NCI-H1436 (cell line): ENCODE results near the gene VWA3A.
"Not testable (repeated sequence)": the region's sequence is repeated elsewhere in the genome, so short reads cannot be mapped to it uniquely, and the experiment has no call there.

Experiments used
- DNase-seq: peaks from one replicate; lab custom pipeline; 2025; lab: John Stamatoyannopoulos, UW

Gene VWA3A

DNA sequence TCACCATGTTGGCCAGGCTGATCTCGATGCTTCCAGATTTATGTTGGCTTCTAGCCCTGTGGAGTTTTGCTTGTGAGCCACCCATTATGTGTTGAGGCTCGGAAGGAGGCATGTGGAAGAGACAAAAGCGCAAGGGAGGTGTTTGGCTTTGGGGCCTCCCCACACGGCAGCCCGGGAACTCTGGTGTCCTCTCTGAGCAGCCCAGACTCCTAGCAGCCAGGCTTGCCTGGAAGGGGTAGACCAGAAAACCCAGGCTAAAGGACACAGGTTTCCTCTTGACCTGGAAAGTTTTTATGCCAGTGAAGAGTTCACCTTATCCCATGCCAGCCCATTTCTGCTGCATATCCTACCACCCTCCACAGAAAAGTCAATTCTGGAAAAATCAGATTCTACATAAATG is 91.0 kb downstream of the VWA3A start:
- no peak for DNase-seq

DNA sequence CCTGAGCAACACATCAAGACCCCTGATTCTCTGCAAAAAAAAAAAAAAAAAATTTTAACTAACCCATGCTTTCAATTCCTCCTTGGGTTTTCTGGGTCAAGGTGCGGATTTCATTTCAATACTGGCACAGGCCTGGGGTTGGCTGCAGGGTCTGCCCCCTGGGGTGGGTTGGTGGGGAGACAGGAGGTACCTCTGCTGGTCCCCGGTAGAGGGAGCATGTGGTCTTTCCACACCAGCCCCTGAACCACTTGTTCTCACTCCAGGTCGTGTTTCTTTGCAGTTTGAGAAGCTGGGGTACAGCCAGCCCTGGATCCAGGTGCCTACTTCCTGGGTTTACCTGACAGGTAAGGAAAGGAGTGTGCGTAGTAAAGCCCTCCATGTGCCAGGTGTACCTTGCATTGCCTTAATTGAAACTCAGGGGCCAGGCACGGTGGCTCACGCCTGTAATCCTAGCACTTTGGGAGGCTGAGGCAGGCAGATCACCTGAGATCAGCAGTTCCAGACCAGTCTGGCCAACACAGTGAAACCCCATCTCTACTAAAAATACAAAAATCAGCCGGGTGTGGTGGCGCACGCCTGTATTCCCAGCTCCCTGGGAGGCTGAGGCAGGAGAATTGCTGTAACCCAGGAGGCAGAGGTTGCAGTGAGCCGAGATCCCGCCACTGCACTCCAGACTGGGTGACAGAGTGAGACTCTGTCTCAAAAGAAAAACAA is 91.7 kb downstream of the VWA3A start:
- no peak for DNase-seq

DNA sequence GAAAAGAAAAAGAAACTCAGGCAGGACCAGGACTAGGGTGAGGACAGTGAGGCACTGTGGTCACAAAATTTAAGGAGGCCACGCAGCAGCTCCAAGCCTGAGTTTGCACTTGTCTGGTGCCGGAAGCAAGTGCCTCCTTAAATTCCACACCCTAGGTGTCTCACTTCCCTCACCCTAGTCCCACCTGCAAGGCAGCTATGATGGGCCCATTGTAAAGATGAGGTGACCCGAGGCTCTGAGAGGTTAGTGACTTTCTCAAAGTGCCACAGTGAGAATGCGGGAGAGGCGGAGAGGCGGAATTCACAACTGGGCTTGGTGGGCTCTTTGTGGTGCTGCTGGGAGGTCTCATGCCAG is 92.3 kb downstream of the VWA3A start:
- DNase-seq = no peak

DNA sequence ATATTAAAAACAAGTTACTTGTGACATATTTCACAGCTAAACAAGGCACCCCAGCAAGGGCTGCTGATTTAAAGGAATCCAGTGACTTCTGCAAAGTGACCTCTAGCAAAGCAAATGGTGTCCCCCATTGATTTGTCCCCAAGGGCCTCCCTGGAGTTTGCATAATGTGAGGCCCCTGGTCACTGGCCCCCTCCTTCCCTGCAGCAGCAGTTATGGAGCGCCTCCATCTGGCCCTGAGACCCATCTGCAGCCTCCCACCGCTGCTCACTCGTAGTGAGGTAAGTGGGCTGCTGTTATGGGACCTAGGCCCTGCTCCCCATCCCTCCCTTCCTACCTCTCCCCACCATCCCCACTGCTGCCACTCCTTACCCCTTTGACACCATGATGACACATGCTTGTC is 94.2 kb downstream of the VWA3A start:
- no peak for DNase-seq

DNA sequence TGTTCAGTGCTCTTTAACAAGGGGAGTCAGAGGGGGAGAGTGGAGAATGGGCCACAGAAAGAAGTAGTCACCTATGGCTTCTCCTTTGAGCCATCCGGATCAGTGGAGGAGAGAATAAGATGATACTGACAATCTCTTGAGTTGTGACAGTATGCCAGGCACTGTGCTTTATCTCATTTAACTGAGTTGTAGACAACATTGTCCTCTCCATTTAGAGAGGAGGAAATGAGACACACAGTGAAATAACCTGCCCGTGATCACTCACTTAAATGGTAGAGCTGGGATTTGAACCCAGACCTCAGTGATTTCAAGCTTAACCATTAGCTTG is 95.9 kb downstream of the VWA3A start:
- no peak for DNase-seq

DNA sequence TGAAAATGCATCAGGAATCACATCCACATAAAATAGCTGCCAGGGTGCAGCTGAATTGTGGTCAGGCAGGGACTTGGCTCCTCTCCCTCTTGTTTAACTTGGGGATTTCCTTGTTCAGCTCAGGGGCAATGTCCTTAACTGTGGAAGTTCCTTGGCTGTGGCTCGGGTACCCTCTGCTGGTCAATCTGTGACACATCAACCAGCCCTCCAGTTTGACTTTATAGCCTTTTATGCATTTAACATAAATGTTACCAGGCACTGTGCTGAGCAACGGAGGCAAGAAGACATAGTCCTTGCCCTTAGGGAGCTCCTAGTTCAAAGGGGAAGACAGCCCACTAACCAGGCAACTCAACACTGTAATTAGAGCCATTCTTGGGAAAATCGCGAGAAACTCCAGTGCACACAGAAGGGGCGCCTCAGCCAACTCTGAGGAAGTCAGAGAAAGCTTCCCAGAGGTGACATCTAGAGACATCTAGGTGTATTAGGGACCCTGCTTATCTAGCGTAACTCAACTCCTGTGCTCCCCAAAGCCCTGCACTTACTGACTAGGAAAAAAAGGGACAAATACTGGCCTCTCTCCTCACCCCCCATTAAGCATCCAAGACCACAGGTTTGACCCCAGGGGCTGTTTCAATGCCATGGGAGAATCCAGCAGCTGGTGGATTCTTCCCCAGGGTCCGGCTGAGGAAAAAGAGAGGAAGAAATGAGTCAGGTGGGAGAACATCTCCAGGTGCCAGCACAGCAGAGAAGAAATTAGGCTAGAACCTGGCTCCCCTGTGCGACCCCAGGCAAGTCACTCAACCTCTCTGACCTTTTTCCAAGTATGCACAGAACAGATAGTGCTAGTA is 96.5 kb downstream of the VWA3A start:
- DNase-seq = peak; percentile 58

DNA sequence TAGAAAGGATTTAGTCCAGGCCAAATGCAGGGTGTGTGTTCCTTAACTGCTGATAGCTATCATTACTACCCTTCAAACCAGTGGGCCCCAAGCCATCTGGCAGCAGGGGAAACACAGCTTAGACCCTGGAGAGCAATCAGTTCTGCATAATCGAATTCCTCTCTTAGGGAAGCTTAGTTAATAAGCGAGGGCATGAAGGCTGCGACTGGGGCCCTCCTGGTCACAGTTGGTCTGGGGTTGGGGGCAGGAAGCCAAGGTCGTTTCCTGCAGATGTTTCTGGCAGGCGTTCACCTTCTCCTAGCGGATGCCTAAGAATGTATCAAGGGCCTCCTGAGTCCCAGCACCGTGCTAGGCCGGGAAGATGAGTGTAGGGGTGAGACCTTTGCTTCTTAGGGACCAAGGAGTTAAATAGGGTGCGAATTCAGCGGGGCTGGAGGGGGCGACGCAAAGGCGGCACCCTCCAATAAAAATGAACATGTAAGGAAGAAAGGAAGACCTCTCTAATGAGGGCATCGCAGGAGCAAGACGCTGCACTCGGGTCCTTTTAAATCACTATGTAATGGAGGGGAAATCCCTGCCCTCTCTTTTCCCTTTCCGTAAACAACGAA is 97.2 kb downstream of the VWA3A start:
- no peak for DNase-seq

DNA sequence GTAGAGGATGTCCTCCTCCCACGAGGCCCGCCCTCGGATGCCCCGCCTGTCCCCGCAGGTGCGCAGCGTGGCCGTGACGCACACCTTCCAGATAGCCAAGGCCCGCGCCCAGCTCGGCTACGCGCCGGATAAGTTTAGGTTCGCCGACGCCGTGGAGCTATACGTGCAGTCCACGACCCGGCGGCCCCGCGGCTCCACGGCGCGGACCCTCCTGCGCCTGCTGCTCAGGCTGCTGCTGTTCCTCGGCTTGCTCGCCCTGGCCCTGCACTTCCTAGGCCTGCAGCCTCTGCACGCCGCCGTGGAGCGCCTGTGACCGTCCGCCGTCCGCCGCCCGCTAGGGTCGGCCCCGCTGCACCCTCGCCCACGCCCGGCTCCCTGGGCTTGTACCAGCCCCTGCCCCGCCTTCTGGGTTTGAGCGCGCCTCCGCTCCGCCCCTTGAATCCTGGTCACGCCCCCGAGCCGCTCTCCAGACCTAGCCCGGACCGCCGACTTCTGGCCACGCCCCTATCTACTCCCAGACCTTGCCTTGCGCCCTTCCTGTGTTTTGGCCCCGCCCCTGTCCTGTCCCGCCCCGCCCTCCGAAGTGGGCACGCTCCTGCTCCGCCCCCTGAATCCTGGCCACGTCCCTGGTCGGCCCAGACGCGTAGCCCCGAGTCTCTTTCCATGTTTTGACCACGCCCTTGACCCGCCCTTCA is 97.9 kb downstream of the VWA3A start:
- peak; percentile 99 for DNase-seq

DNA sequence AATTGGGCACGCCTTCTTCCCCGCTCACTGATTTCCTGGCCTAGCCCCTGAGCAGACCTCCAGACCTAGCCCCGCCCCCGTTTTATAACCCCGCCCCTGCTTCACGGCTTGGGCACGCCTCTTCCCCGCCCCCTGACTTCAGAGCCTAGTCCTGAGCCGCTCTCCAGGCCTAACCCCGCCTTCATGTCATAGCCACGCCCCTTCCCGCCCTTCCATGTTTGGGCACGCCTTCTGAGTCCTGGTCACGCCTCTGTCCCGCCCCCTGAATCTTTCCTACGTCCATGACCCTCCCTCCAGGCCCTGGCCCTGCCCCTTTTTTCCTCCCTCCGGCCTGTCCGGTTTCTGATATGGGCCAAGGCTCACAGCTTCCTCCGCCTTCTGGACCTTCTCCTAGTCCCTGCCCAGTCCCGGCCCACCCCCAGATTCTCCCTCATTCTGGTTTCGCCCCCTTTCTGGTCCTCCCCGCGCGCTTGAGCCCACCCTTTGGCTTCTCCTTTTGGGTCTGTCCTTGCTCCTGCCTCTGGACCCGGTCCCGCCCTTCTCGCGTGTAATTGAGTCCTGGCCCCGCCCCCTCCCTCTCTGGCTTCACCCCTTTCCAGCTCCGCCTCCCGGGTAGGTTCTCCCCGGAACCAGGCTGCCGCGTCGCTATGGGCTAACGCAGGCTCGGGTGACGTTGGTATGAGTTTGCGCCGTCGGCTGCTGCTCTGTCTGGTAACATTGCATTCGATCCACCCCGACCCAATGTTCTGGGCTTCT is 98.6 kb downstream of the VWA3A start:
- peak; percentile 99 for DNase-seq

DNA sequence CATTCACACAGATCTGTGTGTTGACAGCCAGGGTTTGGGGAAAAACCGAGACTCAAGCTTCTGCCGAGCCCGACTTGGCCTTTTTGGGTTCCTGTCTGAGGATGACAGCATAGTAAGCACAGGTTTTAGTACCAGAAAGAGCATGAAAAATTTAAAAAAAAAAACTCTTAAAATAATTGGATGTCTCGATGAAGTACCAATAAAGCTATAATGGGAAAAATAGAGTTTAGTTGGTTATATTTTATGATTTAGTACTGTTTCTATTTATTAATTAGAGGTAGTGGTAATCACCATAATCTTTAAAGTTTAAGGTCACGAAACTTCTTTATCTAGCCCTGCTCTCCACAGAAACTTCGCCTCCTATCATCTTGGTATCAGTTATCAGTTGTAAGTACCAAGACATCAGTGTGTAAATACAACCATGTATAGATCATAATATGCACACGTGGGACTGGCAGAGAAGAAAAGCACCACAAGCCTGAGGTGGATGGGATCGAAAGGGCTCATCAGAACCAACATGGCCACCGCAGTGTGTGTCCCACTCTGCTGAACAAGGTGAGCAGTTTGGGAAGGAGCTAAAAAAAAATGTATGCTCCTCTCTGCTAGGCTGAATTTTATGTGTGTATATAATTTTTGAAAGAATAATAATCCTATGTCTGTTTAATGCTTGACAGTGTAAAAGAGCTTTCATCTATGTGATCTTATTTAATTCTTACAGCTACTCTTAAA is 99.4 kb downstream of the VWA3A start:
- DNase-seq = no peak

DNA sequence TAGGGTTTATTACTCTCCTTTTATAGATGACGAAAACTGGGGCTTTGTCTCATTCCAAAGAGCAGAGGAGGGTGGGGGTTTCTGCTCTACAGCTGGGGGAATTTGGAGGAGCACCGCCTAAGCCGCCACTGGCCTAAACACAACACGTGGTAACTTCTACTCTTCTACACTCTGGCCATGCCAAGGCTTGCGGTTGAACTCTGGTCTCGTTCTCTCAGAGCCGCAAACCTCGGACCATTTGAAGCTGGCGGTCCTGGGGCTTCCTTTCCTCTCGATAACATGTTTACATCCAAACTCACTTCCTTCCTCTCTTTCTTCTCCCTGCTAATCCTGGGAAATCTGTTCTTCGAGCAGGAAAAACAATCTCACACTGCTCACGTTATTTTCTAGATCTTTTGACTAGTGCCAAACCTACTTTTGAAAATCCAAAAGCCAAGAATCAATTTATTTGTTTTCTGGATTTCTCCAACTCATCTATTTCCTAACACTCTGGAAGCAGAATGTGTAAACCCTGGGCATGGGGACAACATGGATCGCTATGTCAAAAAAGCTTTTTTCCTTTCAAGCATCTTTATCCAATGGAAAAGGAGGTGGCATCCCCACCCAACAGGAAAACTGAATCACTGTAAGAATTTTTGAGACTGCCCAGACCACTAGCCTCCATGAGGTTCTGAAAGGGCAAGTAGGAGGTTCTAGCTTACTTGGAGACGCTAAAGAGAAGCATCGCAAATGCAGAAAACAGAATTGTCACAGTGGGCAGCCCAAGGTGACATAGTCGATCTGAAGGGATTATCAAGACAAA is 100.1 kb downstream of the VWA3A start:
- no peak for DNase-seq

DNA sequence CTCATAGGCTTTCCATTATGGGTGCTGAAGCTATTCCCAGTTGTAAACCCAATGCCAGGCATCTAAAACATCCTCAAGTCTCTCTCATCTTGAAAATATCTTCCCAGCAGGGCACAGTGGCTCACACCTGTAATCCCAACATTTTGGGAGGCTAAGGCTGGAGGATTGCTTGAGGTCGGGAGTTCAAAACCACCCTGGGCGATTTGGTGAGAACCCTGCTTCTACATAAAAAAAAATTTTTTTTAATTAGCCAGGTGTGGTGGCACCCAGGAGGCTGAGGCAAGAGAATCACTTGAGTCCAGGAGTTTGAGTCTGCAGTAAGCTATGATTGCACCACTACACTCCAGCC is 100.7 kb downstream of the VWA3A start:
- no peak for DNase-seq

DNA sequence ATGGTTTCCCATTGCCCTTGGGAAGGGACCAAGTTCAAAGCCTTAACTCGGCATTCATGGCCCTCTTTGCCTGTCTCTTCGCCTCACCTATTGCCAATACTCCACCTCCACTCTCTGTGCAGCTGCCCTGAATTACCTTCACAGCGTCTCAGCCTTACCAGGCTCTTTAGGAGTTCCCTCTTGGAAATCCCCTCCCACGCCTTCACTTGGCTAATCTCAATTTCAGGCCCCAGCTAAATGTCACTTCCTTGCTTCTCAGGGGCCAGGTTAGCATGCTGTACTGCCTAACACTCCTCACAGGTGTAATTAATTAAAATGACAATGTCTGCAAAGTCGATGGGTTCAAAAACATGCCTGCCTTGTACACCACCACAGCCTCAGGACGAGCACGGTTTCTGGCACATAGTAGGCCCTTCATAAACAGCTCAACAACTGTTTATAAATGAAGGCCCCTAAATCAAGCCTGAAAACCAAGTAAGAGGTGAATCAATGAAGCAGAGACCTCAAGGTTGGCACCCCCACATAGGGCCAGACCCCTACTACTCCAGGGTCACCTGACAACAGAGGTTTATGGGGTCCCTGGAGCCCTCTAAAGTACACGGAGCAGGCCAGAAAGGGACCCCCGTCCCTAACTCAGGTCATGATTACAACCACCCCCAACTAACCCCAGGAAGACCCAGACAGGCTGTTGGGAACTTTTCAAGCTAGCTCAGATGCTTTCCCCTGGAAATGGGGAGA is 102.5 kb downstream of the VWA3A start:
- no peak for DNase-seq

DNA sequence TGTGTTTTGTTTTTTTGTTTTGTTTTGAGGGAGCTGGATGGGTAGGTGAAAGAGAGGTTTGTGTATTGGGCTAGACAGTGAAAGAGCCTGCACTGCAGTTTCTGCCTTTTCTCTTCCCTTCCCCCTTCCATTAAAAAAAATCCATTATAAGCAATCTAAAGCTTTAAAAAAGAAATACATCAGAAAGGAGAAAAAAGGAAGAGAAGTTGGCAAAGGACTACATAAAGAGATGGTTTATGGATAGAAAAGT is 103.0 kb downstream of the VWA3A start:
- no peak for DNase-seq

DNA sequence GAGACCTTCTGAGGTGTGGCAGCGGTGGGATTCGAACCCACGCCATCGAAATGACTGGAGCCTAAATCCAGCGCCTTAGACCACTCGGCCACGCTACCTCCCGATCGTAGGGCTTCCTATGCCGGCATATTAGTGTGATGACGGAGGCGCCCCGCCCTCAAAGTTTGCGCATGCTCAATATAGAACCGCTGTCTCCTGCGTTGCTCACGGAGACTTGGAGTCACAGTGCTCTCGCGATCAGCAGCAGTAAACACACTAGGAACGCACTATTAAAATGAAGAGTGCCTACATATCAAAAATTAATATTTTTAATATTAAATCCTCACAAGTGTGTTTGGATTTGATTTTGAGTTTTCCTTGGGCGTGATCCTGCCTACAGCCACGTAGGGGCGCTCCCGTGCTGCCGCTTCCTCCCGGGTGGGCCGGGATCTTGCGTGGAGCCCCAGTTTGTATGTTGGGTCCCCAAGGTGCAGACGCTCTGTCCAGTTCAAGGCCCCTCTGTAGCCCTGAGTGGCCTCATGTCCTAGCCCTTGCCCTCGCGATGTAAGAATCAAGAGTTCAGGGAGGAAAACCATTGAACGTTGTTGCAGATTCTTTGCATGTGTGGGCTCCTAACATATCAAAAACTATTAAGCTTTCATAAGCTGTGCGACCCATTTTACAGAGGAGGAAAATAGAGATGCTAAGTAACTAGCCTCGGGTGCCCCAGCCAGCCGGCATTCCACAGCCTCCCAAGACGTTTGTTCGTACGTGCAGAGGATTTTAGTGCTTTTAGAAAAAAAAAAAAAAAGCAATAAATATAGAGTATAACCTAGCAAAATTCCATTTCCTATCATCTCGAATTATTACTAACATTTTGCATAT is 103.6 kb downstream of the VWA3A start:
- peak; percentile 78 for DNase-seq

DNA sequence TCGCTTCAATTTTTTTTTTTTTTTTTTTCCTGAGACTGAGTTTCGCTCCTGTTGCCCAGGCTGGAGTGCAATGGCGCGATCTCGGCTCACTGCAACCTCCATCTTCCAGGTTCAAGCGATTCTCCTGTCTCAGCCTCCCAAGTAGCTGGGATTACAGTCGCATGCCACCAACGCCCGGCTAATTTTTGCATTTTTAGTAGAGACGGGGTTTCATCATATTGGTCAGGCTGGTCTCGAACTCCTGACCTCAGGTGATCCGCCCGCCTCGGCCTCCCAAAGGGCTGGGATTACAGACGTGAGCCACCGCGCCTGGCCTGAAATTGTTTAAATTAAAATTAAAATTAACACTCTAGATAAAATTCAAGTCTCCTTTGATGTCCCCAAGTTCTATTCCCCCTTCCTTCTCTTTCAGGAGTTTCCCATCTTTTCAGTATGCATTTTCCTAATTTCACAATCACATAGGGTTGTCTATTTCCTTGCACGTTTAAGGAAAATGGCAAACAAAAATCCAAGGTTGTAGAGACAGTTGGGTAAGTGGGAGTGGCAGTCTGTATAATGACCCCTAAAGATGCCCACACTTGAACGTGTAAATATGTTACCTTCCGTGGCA is 104.3 kb downstream of the VWA3A start:
- not testable (repeated sequence) for DNase-seq

DNA sequence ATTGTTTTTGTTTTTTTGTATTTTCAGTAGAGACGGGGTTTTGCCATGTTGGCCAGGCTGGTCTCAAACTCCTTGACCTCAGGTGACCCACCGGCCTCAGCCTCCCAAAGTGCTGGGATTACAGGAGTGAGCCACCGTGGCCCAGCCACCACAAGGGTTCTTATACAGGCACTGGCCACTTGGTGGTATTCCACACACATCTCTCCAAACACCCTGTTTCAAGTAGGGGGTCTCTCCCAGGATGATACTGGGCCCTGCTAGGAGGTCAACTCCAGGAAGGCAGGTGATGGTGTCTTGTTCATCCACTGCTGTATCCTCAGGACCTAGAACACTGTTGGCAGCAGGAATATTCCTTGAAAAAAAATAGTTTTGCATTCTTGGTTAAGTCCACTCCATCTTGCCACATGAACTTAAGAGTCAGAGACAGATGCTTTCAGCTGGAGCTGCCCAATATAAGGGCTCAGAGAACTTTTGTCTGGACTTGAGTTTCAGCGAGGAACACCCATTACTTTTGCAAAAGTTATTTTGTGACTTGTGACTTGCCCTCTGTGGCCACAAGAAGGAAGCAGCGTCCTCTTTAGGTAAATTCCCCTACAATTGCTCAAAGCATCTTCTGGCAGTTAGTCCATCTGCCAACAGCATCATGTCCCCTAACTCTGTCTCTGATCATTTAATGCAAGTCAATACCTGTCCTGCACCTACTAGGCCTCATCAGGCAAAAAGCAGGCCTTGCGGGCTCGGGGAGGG is 106.4 kb downstream of the VWA3A start:
- DNase-seq = no peak

DNA sequence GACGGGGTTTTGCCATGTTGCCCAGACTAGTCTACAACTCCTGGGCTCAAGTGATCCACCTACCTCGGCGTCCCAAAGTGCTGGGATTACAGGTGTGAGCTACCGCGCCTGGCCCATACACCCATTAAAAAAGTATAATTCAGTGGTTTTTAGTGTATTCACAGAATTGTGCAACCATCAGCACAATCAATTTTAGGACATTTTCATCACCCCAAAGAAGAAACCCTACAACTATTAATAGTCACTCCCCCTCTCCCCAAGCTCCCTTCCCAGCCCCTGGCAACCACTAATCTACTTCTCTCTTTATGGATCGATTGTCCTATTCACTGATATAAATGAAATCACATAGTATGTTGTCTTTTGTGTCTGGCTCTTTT is 109.9 kb downstream of the VWA3A start:
- DNase-seq = no peak
